HG02884 (cell line): ENCODE measurements around the gene CCDC146.

Source experiments
- ATAC-seq: cut with Tn5 transposase; IDR thresholded peaks from one replicate; pipeline ENCODE4 v1.9.1; 2021; ENCODE audit warnings: mild to moderate bottlenecking, moderate library complexity; ENCODE audit not compliant: unreplicated experiment

Gene CCDC146

GRCh38 chr7:77281780-77282478, 159.5 kb downstream of the CCDC146 start:
- no peak for ATAC-seq

- ATAC-seq = no peak
Measured at GRCh38 chr7:77282897-77283296, 160.5 kb downstream of the CCDC146 start.

GRCh38 chr7:77284005-77284404, 161.6 kb downstream of the CCDC146 start:
- no peak for ATAC-seq

- ATAC-seq = no peak
Measured at GRCh38 chr7:77284616-77285015, 162.2 kb downstream of the CCDC146 start.

- ATAC-seq = no peak
Measured at GRCh38 chr7:77288676-77289320, 166.4 kb downstream of the CCDC146 start.

GRCh38 chr7:77289387-77289786, 167.0 kb downstream of the CCDC146 start:
- ATAC-seq = no peak

GRCh38 chr7:77290425-77290824, 168.0 kb downstream of the CCDC146 start:
- no peak for ATAC-seq

GRCh38 chr7:77293046-77293445, 170.6 kb downstream of the CCDC146 start:
- ATAC-seq = no peak

- ATAC-seq = no peak
Measured at GRCh38 chr7:77295549-77295948, 173.1 kb downstream of the CCDC146 start.

- ATAC-seq = no peak
Measured at GRCh38 chr7:77306231-77307067, 184.0 kb downstream of the CCDC146 start.

GRCh38 chr7:77308792-77309191, 186.4 kb downstream of the CCDC146 start:
- ATAC-seq = no peak

- no peak for ATAC-seq
Measured at GRCh38 chr7:77309714-77310220, 187.4 kb downstream of the CCDC146 start.

GRCh38 chr7:77310982-77311381, 188.6 kb downstream of the CCDC146 start:
- ATAC-seq = no peak

- no peak for ATAC-seq
Measured at GRCh38 chr7:77313085-77313484, 190.7 kb downstream of the CCDC146 start.

- no peak for ATAC-seq
Measured at GRCh38 chr7:77313876-77314480, 191.6 kb downstream of the CCDC146 start.

- no peak for ATAC-seq
Measured at GRCh38 chr7:77315182-77315591, 192.8 kb downstream of the CCDC146 start.

GRCh38 chr7:77316219-77316978, 194.0 kb downstream of the CCDC146 start:
- ATAC-seq = no peak

GRCh38 chr7:77318019-77318418, 195.6 kb downstream of the CCDC146 start:
- ATAC-seq = no peak

- ATAC-seq = no peak
Measured at GRCh38 chr7:77320137-77320536, 197.7 kb downstream of the CCDC146 start.

GRCh38 chr7:77320714-77321113, 198.3 kb downstream of the CCDC146 start:
- ATAC-seq = no peak
